Measurements from ENCODE around the gene B3GLCT.
A peak's percentile ranks its signal among the peaks of the same experiment; 100 is the strongest.

B3GLCT gene

GRCh38 chr13:31367410-31367809 is 167.6 kb downstream of the B3GLCT start:
- TF ChIP-seq, protein P1, sequence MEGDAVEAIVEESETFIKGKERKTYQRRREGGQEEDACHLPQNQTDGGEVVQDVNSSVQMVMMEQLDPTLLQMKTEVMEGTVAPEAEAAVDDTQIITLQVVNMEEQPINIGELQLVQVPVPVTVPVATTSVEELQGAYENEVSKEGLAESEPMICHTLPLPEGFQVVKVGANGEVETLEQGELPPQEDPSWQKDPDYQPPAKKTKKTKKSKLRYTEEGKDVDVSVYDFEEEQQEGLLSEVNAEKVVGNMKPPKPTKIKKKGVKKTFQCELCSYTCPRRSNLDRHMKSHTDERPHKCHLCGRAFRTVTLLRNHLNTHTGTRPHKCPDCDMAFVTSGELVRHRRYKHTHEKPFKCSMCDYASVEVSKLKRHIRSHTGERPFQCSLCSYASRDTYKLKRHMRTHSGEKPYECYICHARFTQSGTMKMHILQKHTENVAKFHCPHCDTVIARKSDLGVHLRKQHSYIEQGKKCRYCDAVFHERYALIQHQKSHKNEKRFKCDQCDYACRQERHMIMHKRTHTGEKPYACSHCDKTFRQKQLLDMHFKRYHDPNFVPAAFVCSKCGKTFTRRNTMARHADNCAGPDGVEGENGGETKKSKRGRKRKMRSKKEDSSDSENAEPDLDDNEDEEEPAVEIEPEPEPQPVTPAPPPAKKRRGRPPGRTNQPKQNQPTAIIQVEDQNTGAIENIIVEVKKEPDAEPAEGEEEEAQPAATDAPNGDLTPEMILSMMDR (IDR thresholded peaks at IDR 0.05; ENCODE audit: insufficient read depth, low read depth, low read length, missing control alignments): no peak
- H3K4me3 ChIP-seq (ENCODE audit: low read length): no peak overlapping the region
- DNase-seq (ENCODE audit: low read depth): no peak

DNA sequence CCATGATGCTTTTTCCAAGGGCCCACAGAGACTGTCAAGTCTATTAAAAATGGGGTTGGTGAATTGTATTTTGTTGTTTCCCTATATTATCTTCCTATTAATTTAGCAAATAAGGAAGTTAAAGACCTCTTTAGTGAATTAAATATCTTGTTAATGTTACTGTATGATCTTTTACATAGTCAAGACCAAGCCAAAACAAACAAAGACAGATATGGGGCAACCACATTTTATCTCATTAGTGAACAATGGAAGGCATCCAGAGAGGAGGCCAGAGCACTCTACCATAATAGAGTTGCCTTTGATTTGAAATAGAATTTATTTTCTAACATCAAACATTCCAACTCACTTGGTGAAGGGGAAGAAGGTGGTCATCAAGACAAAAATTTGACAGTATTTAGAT is 169.4 kb downstream of the B3GLCT start:
- DNase-seq (ENCODE audit: low read depth): no peak
- TF ChIP-seq, protein P1 (IDR thresholded peaks at IDR 0.05; ENCODE audit: insufficient read depth, low read depth, low read length, missing control alignments): no peak
- no peak overlapping the region for H3K4me3 ChIP-seq (ENCODE audit: low read length)

GRCh38 chr13:31372454-31372853 is 172.7 kb downstream of the B3GLCT start:
- TF ChIP-seq, protein P1 (IDR thresholded peaks at IDR 0.05; ENCODE audit: insufficient read depth, low read depth, low read length, missing control alignments): no peak
- DNase-seq (ENCODE audit: low read depth): no peak
- H3K4me3 ChIP-seq (ENCODE audit: low read length): no peak overlapping the region

DNA sequence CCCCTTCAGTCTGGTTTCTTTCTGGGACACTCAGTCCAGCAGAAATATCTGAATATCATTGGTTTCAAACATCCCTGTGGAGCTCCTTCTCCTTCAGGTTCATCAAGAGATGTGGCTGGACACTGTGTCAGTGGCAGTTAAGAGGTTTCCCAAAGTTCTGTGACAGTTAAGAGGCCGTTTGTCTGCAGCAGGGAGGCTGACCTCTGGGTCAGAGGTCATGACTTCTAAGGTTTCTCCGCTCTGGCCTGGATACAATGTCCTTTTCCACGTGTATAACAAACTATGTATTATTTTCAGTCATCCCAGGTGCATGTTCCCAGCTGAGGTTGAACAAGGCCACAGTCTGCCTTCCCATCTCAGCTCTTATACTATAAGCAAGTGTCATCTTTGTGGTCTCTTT is 174.9 kb downstream of the B3GLCT start:
- TF ChIP-seq, protein P1 (IDR thresholded peaks at IDR 0.05; ENCODE audit: insufficient read depth, low read depth, low read length, missing control alignments): no peak
- no peak overlapping the region for H3K4me3 ChIP-seq (ENCODE audit: low read length)
- DNase-seq (ENCODE audit: low read depth): no peak

- TF ChIP-seq, protein P1 (IDR thresholded peaks at IDR 0.05; ENCODE audit: insufficient read depth, low read depth, low read length, missing control alignments): no peak
These were observed 178.2 kb downstream of the B3GLCT start for GRCh38 chr13:31377946-31378345.

DNA sequence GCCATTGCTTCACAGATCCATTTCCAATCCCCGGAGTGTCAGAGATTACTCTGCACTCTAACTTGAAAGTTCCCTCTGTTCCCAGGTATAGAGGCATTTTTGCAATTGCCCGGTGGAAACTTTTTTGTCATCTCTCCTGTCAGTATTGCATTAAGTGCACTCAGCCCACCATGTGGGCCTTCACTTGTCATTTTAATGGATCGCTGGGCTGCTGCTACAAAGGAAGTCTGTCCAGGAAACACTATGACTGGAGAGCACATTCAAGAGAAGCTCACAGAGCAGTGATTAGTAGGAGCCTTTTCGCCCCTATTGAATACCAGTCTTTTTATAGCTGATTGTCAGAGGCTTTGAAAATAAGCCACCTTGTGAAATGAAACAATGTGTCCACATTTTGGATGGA is 180.9 kb downstream of the B3GLCT start:
- TF ChIP-seq, protein P1 (IDR thresholded peaks at IDR 0.05; ENCODE audit: insufficient read depth, low read depth, low read length, missing control alignments): no peak
- H3K4me3 ChIP-seq (ENCODE audit: low read length): no peak overlapping the region
- DNase-seq (ENCODE audit: low read depth): no peak

More at GRCh38 chr13:31377946-31378345, 178.2 kb downstream of the B3GLCT start:
- no peak overlapping the region for H3K4me3 ChIP-seq (ENCODE audit: low read length)
- peak; percentile 38 for DNase-seq (ENCODE audit: low read depth)

Measured in epithelial cell of esophagus (primary cell).